ENCODE results near the gene PUS3.
"Not testable (repeated sequence)": the region's sequence is repeated elsewhere in the genome, so short reads cannot be mapped to it uniquely, and the experiment has no call there.

The PUS3 gene

GRCh38 chr11:125916683-125917347, 13.8 kb upstream of the PUS3 start:
- TF ChIP-seq CTCF (IDR thresholded peaks at IDR 0.05; ENCODE audit: low read depth, low read length): no peak
- H3K4me3 ChIP-seq (ENCODE audit: low read depth, low read length): no peak overlapping the region

GRCh38 chr11:125914601-125915000, 11.6 kb upstream of the PUS3 start:
- not testable (repeated sequence) for H3K4me3 ChIP-seq (ENCODE audit: low read depth, low read length)

DNA sequence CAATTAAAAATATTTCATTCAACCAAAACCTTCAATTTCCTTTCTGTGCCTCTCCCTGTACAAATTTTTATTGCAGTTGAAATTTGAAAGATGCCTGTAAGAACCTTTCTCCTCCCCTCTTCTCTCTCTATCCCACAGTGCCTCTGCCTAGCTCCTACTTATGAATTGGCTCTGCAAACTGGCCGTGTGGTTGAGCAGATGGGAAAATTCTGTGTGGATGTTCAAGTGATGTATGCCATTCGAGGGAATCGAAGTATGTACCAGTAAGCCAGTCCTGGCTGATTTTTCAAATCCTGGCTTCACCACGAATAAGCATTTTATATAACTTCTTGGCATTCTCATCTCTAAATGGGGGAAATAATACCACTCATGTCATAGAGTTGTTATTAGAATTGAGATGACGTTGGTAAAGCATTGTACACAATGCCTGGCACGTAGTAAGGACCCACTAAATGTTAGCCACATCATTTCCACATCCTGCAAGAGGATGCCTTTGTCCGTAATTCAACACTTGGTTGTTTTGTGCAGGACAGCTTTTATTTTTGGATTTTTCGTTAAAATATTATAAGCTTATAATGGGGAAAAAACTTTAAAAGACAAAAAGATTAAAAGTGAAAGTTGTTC, 7.3 kb upstream of the PUS3 start:
- TF ChIP-seq CTCF (IDR thresholded peaks at IDR 0.05; ENCODE audit: low read depth, low read length): no peak
- H3K4me3 ChIP-seq (ENCODE audit: low read depth, low read length): no peak overlapping the region

GRCh38 chr11:125904678-125905077, 1.7 kb upstream of the PUS3 start:
- no peak overlapping the region for H3K4me3 ChIP-seq (ENCODE audit: low read depth, low read length)
- TF ChIP-seq CTCF (IDR thresholded peaks at IDR 0.05; ENCODE audit: low read depth, low read length): no peak

- H3K4me3 ChIP-seq (ENCODE audit: low read depth, low read length): peak within 1 kb of the TSS; percentile 86
- no peak for TF ChIP-seq CTCF (IDR thresholded peaks at IDR 0.05; ENCODE audit: low read depth, low read length)
Observed at GRCh38 chr11:125903711-125904659, 979 bp upstream of the PUS3 start, which contains the start of gene DDX25. Gene DDX25 (plus strand): TSS chr11:125904508. CDS start chr11:125904518, 10 bp downstream.

- no peak for TF ChIP-seq CTCF (IDR thresholded peaks at IDR 0.05; ENCODE audit: low read depth, low read length)
- H3K4me3 ChIP-seq (ENCODE audit: low read depth, low read length): peak overlapping the region; percentile 86
Observed at GRCh38 chr11:125902277-125902926, 604 bp downstream of the PUS3 start.

- no peak for TF ChIP-seq CTCF (IDR thresholded peaks at IDR 0.05; ENCODE audit: low read depth, low read length)
- no peak overlapping the region for H3K4me3 ChIP-seq (ENCODE audit: low read depth, low read length)
Observed at GRCh38 chr11:125901872-125902271, 1.1 kb downstream of the PUS3 start.

Data from WI38 (cell line).